Activated CD8-positive, alpha-beta T cell treated with anti-CD3 and anti-CD28 coated beads for 36 hours (primary cell): ENCODE measurements around the gene CD74. TPM values are rescaled to one million over a fixed set of nuclear protein-coding genes. Genes with fewer than 3 reads are reported as not detected.

Source experiments
- ATAC-seq: fragments of 200-7000 bp; cut with Tn5 transposase; one replicate; pipeline ENCODE4 v1.10.0; 2021; ENCODE audit warnings: mild to moderate bottlenecking, moderate library complexity
- CTCF ChIA-PET: fragments of 350-600 bp; sonication (Branson Sonifier 250); formaldehyde crosslinking; loops from one replicate; lab custom pipeline; 2021; ENCODE audit warnings: antibody characterized with exemption; lab: Charles Lee
- POLR2A ChIA-PET: fragments of 350-600 bp; sonication (Branson Sonifier 250); formaldehyde crosslinking; loops from one replicate; lab custom pipeline; 2021; ENCODE audit warnings: antibody characterized with exemption; lab: Charles Lee
- DNase-seq: peaks from one replicate; pipeline ENCODE4 v3.0.0-alpha.2; 2020
- H3K27ac Mint-ChIP-seq: one replicate; pipeline ENCODE4 v1.8.0; 2021; ENCODE audit warnings: mild to moderate bottlenecking, mixed read lengths
- H3K27me3 Mint-ChIP-seq: one replicate; pipeline ENCODE4 v1.8.0; 2021; ENCODE audit warnings: mixed read lengths
- H3K36me3 Mint-ChIP-seq: one replicate; pipeline ENCODE4 v1.8.0; 2021; ENCODE audit warnings: low read depth, mixed read lengths
- H3K4me1 Mint-ChIP-seq: one replicate; pipeline ENCODE4 v1.8.0; 2021; ENCODE audit warnings: low read depth, mixed read lengths
- H3K4me3 Mint-ChIP-seq: one replicate; pipeline ENCODE4 v1.8.0; 2021; ENCODE audit warnings: mild to moderate bottlenecking, moderate library complexity, mixed read lengths
- H3K9me3 Mint-ChIP-seq: one replicate; pipeline ENCODE4 v1.8.0; 2021; ENCODE audit warnings: mixed read lengths
- CTCF ChIP-seq: fragments of 200-600 bp; IDR thresholded peaks from one replicate; pipeline ENCODE4 v1.8.0; 2022; ENCODE audit warnings: antibody characterized with exemption, mild to moderate bottlenecking
- intact Hi-C: fragments of 100-400 bp; cut with micrococcal nuclease; formaldehyde crosslinking; loops from one replicate; pipeline ENCODE4 v1.10.0; 2022
- total RNA-seq, 2 experiments: library from RNA; stranded (reverse); gene quantifications; one replicate each; pipeline ENCODE4 v1.2.3, GENCODE V29; 2021

Gene CD74
- total RNA-seq, 2 experiments from 2014 or later: 277 to 282 TPM

- no peaks in the 10 kb centered on the region for H3K27me3 Mint-ChIP-seq
- no peak overlapping the region for H3K27ac Mint-ChIP-seq
- DNase-seq (no peak), ATAC-seq (no peak)
- intact Hi-C loops: loop anchor here (5.0 kb wide), 1 partner anchor 38 kb away; no protein-coding TSS in a partner anchor
- H3K36me3 Mint-ChIP-seq: peaks cover 45% of the 10 kb centered on the region
- POLR2A ChIA-PET: interaction anchor here (0.6 to 7.1 kb wide), 9 partner anchors 9 to 41 kb away, joined by 3 to 57 read pairs (median 5); partner anchors contain the start of gene CD74
- H3K4me1 Mint-ChIP-seq: no peaks in the 10 kb centered on the region
- no peaks in the 10 kb centered on the region for H3K9me3 Mint-ChIP-seq
- CTCF ChIA-PET: interaction anchor here (0.8 to 5.8 kb wide), 8 partner anchors 12 to 50 kb away, joined by 3 to 43 read pairs (median 8); partner anchors contain the start of genes CD74 and RPS14
- TF ChIP-seq CTCF: no peak
- no peak overlapping the region for H3K4me3 Mint-ChIP-seq
Observed at GRCh38 chr5:150399524-150400211, 13.0 kb downstream of the CD74 start.

GRCh38 chr5:150398722-150399523 lies 13.8 kb downstream of the CD74 start:
- Mint-ChIP-seq H3K4me3 (no peak overlapping the region), H3K27ac (peak overlapping the region; percentile 2), H3K9me3 (no peaks in the 10 kb centered on the region), H3K4me1 (no peaks in the 10 kb centered on the region), H3K27me3 (no peaks in the 10 kb centered on the region), H3K36me3 (peaks cover 43% of the 10 kb centered on the region)
- DNase-seq (peak; percentile 40), ATAC-seq (peak; percentile 65)
- peak; percentile 55 for TF ChIP-seq CTCF
- ChIA-PET CTCF (interaction anchor here (0.7 to 5.8 kb wide), 10 partner anchors 13 to 51 kb away, joined by 3 to 43 read pairs (median 6); partner anchors contain the start of genes CD74 and RPS14), POLR2A (interaction anchor here (0.6 to 7.1 kb wide), 7 partner anchors 13 to 45 kb away, joined by 3 to 57 read pairs (median 5); partner anchors contain the start of gene CD74)
- intact Hi-C loops: no loop called here

- Mint-ChIP-seq H3K4me1 (no peaks in the 10 kb centered on the region), H3K27ac (peak overlapping the region; percentile 20), H3K4me3 (no peak overlapping the region), H3K36me3 (peaks cover 43% of the 10 kb centered on the region), H3K27me3 (no peaks in the 10 kb centered on the region), H3K9me3 (no peaks in the 10 kb centered on the region)
- DNase-seq: no peak
- TF ChIP-seq CTCF: no peak
- no peak for ATAC-seq
- ChIA-PET CTCF (interaction anchor here (0.7 to 5.8 kb wide), 10 partner anchors 10 to 52 kb away, joined by 3 to 43 read pairs (median 6); partner anchors contain the start of genes CD74 and RPS14), POLR2A (interaction anchor here (0.6 to 7.1 kb wide), 7 partner anchors 8 to 48 kb away, joined by 3 to 57 read pairs (median 5); partner anchors contain the start of gene CD74)
- intact Hi-C loops: no loop called here
Observed at GRCh38 chr5:150397782-150398721, 14.7 kb downstream of the CD74 start.

- Mint-ChIP-seq H3K4me1 (no peaks in the 10 kb centered on the region), H3K4me3 (no peak overlapping the region), H3K36me3 (peaks cover 39% of the 10 kb centered on the region), H3K27me3 (no peaks in the 10 kb centered on the region), H3K9me3 (no peaks in the 10 kb centered on the region), H3K27ac (no peak overlapping the region)
- TF ChIP-seq CTCF: no peak
- ChIA-PET CTCF (interaction anchor here (1.0 to 5.8 kb wide), 7 partner anchors 10 to 53 kb away, joined by 3 to 43 read pairs (median 8); partner anchors contain the start of genes CD74 and RPS14), POLR2A (interaction anchor here (1.0 to 7.1 kb wide), 8 partner anchors 9 to 49 kb away, joined by 3 to 57 read pairs (median 6); partner anchors contain the start of gene CD74)
- DNase-seq (no peak), ATAC-seq (no peak)
- intact Hi-C loops: no loop called here
Observed at GRCh38 chr5:150397146-150397781, 15.4 kb downstream of the CD74 start.
